Measurements from ENCODE around the gene RALGPS2.

DNA sequence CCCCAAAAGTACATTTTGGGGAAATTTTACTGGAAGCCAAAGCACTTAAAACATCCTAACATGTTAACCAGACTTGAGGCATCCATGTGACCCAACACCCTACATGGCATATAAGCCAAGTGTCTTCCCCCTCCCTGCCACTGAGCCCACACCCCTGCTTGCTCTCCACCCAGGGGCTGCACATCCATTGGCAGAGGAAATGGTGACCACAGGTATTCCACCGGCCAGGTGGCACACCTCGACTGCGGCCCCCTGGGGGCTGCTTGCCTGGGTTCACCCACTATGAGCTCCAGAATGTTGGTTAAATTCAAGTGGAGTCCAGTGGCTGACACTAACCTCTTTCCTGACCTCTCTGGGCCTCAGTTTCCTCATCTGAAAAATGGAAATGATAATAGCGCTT, 236.3 kb downstream of the RALGPS2 start:
- TF ChIP-seq, protein P1, sequence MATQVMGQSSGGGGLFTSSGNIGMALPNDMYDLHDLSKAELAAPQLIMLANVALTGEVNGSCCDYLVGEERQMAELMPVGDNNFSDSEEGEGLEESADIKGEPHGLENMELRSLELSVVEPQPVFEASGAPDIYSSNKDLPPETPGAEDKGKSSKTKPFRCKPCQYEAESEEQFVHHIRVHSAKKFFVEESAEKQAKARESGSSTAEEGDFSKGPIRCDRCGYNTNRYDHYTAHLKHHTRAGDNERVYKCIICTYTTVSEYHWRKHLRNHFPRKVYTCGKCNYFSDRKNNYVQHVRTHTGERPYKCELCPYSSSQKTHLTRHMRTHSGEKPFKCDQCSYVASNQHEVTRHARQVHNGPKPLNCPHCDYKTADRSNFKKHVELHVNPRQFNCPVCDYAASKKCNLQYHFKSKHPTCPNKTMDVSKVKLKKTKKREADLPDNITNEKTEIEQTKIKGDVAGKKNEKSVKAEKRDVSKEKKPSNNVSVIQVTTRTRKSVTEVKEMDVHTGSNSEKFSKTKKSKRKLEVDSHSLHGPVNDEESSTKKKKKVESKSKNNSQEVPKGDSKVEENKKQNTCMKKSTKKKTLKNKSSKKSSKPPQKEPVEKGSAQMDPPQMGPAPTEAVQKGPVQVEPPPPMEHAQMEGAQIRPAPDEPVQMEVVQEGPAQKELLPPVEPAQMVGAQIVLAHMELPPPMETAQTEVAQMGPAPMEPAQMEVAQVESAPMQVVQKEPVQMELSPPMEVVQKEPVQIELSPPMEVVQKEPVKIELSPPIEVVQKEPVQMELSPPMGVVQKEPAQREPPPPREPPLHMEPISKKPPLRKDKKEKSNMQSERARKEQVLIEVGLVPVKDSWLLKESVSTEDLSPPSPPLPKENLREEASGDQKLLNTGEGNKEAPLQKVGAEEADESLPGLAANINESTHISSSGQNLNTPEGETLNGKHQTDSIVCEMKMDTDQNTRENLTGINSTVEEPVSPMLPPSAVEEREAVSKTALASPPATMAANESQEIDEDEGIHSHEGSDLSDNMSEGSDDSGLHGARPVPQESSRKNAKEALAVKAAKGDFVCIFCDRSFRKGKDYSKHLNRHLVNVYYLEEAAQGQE (IDR thresholded peaks at IDR 0.05; ENCODE audit: low read depth, low read length): no peak
- TF ChIP-seq, protein P2, sequence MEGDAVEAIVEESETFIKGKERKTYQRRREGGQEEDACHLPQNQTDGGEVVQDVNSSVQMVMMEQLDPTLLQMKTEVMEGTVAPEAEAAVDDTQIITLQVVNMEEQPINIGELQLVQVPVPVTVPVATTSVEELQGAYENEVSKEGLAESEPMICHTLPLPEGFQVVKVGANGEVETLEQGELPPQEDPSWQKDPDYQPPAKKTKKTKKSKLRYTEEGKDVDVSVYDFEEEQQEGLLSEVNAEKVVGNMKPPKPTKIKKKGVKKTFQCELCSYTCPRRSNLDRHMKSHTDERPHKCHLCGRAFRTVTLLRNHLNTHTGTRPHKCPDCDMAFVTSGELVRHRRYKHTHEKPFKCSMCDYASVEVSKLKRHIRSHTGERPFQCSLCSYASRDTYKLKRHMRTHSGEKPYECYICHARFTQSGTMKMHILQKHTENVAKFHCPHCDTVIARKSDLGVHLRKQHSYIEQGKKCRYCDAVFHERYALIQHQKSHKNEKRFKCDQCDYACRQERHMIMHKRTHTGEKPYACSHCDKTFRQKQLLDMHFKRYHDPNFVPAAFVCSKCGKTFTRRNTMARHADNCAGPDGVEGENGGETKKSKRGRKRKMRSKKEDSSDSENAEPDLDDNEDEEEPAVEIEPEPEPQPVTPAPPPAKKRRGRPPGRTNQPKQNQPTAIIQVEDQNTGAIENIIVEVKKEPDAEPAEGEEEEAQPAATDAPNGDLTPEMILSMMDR (IDR thresholded peaks at IDR 0.05): no peak
- TF ChIP-seq SIN3A (IDR thresholded peaks at IDR 0.05; ENCODE audit: borderline replicate concordance, low read depth, low read length) (no peak), EP300 (IDR thresholded peaks at IDR 0.05; ENCODE audit: borderline replicate concordance in 1 of 2, low read depth in 1 of 2, low read length in 1 of 2) (no peak), SMC3 (IDR thresholded peaks at IDR 0.05; ENCODE audit: low read depth, low read length) (no peak), RAD21 (IDR thresholded peaks at IDR 0.05; ENCODE audit: low read length) (no peak), POLR2AphosphoS5 (IDR thresholded peaks at IDR 0.05; ENCODE audit: low read depth, low read length) (no peak), CHD2 (IDR thresholded peaks at IDR 0.05; ENCODE audit: low read length, partially characterized antibody) (no peak), GABPA (IDR thresholded peaks at IDR 0.05; ENCODE audit: low read depth) (no peak)
- TF ChIP-seq, protein P3, sequence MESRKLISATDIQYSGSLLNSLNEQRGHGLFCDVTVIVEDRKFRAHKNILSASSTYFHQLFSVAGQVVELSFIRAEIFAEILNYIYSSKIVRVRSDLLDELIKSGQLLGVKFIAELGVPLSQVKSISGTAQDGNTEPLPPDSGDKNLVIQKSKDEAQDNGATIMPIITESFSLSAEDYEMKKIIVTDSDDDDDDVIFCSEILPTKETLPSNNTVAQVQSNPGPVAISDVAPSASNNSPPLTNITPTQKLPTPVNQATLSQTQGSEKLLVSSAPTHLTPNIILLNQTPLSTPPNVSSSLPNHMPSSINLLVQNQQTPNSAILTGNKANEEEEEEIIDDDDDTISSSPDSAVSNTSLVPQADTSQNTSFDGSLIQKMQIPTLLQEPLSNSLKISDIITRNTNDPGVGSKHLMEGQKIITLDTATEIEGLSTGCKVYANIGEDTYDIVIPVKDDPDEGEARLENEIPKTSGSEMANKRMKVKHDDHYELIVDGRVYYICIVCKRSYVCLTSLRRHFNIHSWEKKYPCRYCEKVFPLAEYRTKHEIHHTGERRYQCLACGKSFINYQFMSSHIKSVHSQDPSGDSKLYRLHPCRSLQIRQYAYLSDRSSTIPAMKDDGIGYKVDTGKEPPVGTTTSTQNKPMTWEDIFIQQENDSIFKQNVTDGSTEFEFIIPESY (IDR thresholded peaks at IDR 0.05; ENCODE audit: borderline replicate concordance, low read depth): no peak
